Medulla oblongata (tissue), 1 donor: Measurements from ENCODE around the gene EMX1.

Experiments used
- DNase-seq: peaks from one replicate; pipeline ENCODE4 v3.0.0-alpha.2; 2015; ENCODE audit errors: extremely low spot score

EMX1 gene

GRCh38 chr2:72924353-72925240 is 7.3 kb downstream of the EMX1 start:
- DNase-seq: no peak

- DNase-seq: no peak
Observed at GRCh38 chr2:72925328-72925943, 8.1 kb downstream of the EMX1 start.

GRCh38 chr2:72926368-72926767 is 9.0 kb downstream of the EMX1 start:
- no peak for DNase-seq

GRCh38 chr2:72926811-72927465 is 9.6 kb downstream of the EMX1 start:
- no peak for DNase-seq

- DNase-seq: no peak
Observed at GRCh38 chr2:72927619-72928550, 10.6 kb downstream of the EMX1 start.

- no peak for DNase-seq
Observed at GRCh38 chr2:72929010-72929409, 11.7 kb downstream of the EMX1 start.

- no peak for DNase-seq
Observed at GRCh38 chr2:72931280-72931910, 14.1 kb downstream of the EMX1 start.

- no peak for DNase-seq
Observed at GRCh38 chr2:72932045-72932740, 14.9 kb downstream of the EMX1 start.

- no peak for DNase-seq
Observed at GRCh38 chr2:72932805-72933204, 15.5 kb downstream of the EMX1 start.

GRCh38 chr2:72933207-72933606 is 15.9 kb downstream of the EMX1 start:
- no peak for DNase-seq

GRCh38 chr2:72933646-72934151 is 16.4 kb downstream of the EMX1 start:
- DNase-seq: no peak

- no peak for DNase-seq
Observed at GRCh38 chr2:72934683-72935610, 17.6 kb downstream of the EMX1 start.

- DNase-seq: no peak
Observed at GRCh38 chr2:72935611-72935957, 18.3 kb downstream of the EMX1 start.

- DNase-seq: no peak
Observed at GRCh38 chr2:72936660-72937355, 19.5 kb downstream of the EMX1 start.

- no peak for DNase-seq
Observed at GRCh38 chr2:72937356-72937669, 20.0 kb downstream of the EMX1 start.

- DNase-seq: no peak
Observed at GRCh38 chr2:72938455-72938854, 21.1 kb downstream of the EMX1 start.

- no peak for DNase-seq
Observed at GRCh38 chr2:72940361-72940760, 23.0 kb downstream of the EMX1 start.

- DNase-seq: no peak
Observed at GRCh38 chr2:72940786-72941185, 23.5 kb downstream of the EMX1 start.

GRCh38 chr2:72942293-72942692 is 25.0 kb downstream of the EMX1 start:
- DNase-seq: no peak
